Fibroblast of lung (primary cell): ENCODE measurements around the gene SUN5. TPM values are rescaled to one million over a fixed set of nuclear protein-coding genes. Genes with fewer than 3 reads are reported as not detected.

ENCODE experiments used
- DNase-seq, 2 donors: peaks; one replicate each; pipeline versions ENCODE4 v3.0.0 to v3.0.0-alpha.2; 2010; ENCODE audit warnings: low read depth in 2 of 2
- H2AFZ ChIP-seq: 2 replicates; pipeline ENCODE4 v1.5.1; 2012; ENCODE audit warnings: low read length, control low read depth, inconsistent platforms
- H3K27ac ChIP-seq: 2 replicates; pipeline ENCODE4 v1.5.1; 2011; ENCODE audit warnings: low read length, control low read depth; ENCODE audit not compliant: insufficient read depth
- H3K27me3 ChIP-seq: 2 replicates; pipeline ENCODE4 v1.5.1; 2011; ENCODE audit warnings: mild to moderate bottlenecking, low read length; ENCODE audit not compliant: control insufficient read depth, insufficient read depth
- H3K36me3 ChIP-seq: 2 replicates; pipeline ENCODE4 v1.5.1; 2011; ENCODE audit warnings: low read length; ENCODE audit not compliant: control insufficient read depth, insufficient read depth
- H3K4me1 ChIP-seq: 2 replicates; pipeline ENCODE4 v1.5.1; 2011; ENCODE audit warnings: low read length; ENCODE audit not compliant: control insufficient read depth, insufficient read depth; ENCODE audit errors: extremely low read depth
- H3K4me2 ChIP-seq: 2 replicates; pipeline ENCODE4 v1.5.1; 2011; ENCODE audit warnings: low read length, control low read depth; ENCODE audit not compliant: insufficient read depth; ENCODE audit errors: extremely low read depth
- H3K4me3 ChIP-seq, 4 experiments: fragments of 200-600 bp in 1 of 4; sonication (generic) in 1 of 4; replicated peaks in 1 of 4; 2 replicates each; pipeline ENCODE4 v1.5.1; 2011 to 2016; ENCODE audit warnings: low read length in 4 of 4, low read depth in 3 of 4, mild to moderate bottlenecking in 3 of 4, control low read depth in 2 of 4, inconsistent platforms in 1 of 4, mixed read lengths in 1 of 4; ENCODE audit not compliant: insufficient read depth in 1 of 4; ENCODE audit errors: control extremely low read depth in 1 of 4
- H3K79me2 ChIP-seq: 2 replicates; pipeline ENCODE4 v1.5.1; 2012; ENCODE audit warnings: mild to moderate bottlenecking, low read length, inconsistent platforms; ENCODE audit not compliant: control insufficient read depth, insufficient read depth
- H3K9ac ChIP-seq: 2 replicates; pipeline ENCODE4 v1.5.1; 2011; ENCODE audit warnings: mild to moderate bottlenecking, low read length, control low read depth; ENCODE audit not compliant: insufficient read depth
- H3K9me3 ChIP-seq: 2 replicates; pipeline ENCODE4 v1.5.1; 2012; ENCODE audit warnings: low read depth, low read length; ENCODE audit not compliant: control insufficient read depth, insufficient read depth
- H4K20me1 ChIP-seq: 2 replicates; pipeline ENCODE4 v1.5.1; 2011; ENCODE audit warnings: low read length; ENCODE audit not compliant: control insufficient read depth, insufficient read depth; ENCODE audit errors: extremely low read depth
- EZH2 ChIP-seq: IDR thresholded peaks from 2 replicates; pipeline ENCODE4 v1.5.1; 2012; ENCODE audit warnings: low read length, control low read depth, mild to moderate bottlenecking; ENCODE audit errors: missing control alignments
- polyA plus RNA-seq, 2 donors: library from polyadenylated mRNA; depleted of rRNA in 1 of 2; stranded (reverse) in 1 of 2; unstranded in 1 of 2; fragments of >200 nt; gene quantifications; 2 replicates each; pipeline ENCODE4 v1.2.1, GENCODE V29; 2011 to 2012; ENCODE audit warnings: missing spikeins in 1 of 2
- total RNA-seq: library from RNA; depleted of rRNA; stranded (reverse); fragments of >200 nt; gene quantifications from 2 replicates; pipeline ENCODE4 v1.2.1, GENCODE V29; 2014
- TF ChIP-seq, protein P1 (sequence below), 2 donors: IDR thresholded peaks in 1 of 2; conservative IDR thresholded peaks in 1 of 2; 1 replicate in 1 of 2; 2 replicates in 1 of 2; pipeline ENCODE4 v1.5.1; 2011 to 2012; ENCODE audit warnings: low read length in 2 of 2, control low read depth in 1 of 2, inconsistent platforms in 1 of 2, low read depth in 1 of 2, mild to moderate bottlenecking in 1 of 2

Gene SUN5
- total and polyA plus RNA-seq, 2 donors (not counting 1 experiment from before 2014, with no cell fraction given), result not detected

DNA sequence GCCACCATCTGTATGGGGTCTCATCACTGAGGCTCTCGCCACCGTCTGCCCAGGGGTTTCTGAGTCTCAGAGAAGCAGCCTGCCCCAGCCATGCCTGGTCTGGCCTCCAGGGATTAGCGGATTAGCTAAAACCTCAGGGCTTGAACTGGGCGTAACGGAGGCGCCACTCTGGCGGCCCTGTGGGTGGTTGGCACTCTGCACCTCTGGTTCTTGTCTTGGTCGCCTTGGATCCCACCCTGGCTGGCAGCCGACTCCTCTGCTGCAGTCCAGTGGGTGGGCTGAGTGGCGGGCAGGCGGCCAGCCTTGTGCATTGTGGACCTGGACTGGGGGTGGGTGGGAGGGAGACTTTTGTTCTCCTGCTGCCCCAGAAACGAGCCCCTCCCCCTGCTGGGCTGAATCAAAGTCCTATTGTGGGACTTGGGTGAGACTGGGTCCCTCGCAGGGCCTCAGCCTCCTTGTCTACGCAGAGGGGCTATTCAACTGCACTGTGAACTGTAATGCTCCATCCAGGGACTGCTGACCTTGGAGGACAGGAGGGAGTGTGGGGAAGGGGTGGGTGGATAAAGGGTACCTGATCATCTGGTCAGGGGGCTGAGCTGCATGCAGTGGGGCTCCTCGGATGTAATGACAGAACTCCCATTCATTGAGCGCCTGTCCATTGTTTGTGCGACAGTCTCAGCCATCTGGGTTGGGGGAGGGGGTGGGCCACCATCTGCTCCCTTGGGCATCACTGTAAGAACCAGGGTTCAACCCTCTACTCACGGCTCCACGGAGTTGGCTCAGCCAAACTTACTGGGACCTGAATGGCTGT lies 23.9 kb downstream of the SUN5 start:
- no peaks in the 10 kb centered on the region for H3K27me3 ChIP-seq
- H3K27ac ChIP-seq, result no peak overlapping the region
- no peaks in the 10 kb centered on the region for H3K36me3 ChIP-seq
- H2AFZ ChIP-seq, result no peak overlapping the region
- H3K79me2 ChIP-seq, result no peaks in the 10 kb centered on the region
- no peak overlapping the region for H3K4me3 ChIP-seq
- no peaks in the 10 kb centered on the region for H3K4me1 ChIP-seq
- no peaks in the 10 kb centered on the region for H4K20me1 ChIP-seq
- no peak for TF ChIP-seq EZH2
- TF ChIP-seq, protein P1, sequence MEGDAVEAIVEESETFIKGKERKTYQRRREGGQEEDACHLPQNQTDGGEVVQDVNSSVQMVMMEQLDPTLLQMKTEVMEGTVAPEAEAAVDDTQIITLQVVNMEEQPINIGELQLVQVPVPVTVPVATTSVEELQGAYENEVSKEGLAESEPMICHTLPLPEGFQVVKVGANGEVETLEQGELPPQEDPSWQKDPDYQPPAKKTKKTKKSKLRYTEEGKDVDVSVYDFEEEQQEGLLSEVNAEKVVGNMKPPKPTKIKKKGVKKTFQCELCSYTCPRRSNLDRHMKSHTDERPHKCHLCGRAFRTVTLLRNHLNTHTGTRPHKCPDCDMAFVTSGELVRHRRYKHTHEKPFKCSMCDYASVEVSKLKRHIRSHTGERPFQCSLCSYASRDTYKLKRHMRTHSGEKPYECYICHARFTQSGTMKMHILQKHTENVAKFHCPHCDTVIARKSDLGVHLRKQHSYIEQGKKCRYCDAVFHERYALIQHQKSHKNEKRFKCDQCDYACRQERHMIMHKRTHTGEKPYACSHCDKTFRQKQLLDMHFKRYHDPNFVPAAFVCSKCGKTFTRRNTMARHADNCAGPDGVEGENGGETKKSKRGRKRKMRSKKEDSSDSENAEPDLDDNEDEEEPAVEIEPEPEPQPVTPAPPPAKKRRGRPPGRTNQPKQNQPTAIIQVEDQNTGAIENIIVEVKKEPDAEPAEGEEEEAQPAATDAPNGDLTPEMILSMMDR (conservative IDR thresholded peaks at IDR 0.05 in 1 of 2, IDR thresholded peaks at IDR 0.05 in 1 of 2; ENCODE audit: low read depth in 1 of 2, low read length in 2 of 2), result no peak
- peak in 1 of 2 donors; percentile 4 for DNase-seq
- no peak overlapping the region for H3K9ac ChIP-seq
- H3K9me3 ChIP-seq, result no peaks in the 10 kb centered on the region
- no peak overlapping the region for H3K4me2 ChIP-seq

DNA sequence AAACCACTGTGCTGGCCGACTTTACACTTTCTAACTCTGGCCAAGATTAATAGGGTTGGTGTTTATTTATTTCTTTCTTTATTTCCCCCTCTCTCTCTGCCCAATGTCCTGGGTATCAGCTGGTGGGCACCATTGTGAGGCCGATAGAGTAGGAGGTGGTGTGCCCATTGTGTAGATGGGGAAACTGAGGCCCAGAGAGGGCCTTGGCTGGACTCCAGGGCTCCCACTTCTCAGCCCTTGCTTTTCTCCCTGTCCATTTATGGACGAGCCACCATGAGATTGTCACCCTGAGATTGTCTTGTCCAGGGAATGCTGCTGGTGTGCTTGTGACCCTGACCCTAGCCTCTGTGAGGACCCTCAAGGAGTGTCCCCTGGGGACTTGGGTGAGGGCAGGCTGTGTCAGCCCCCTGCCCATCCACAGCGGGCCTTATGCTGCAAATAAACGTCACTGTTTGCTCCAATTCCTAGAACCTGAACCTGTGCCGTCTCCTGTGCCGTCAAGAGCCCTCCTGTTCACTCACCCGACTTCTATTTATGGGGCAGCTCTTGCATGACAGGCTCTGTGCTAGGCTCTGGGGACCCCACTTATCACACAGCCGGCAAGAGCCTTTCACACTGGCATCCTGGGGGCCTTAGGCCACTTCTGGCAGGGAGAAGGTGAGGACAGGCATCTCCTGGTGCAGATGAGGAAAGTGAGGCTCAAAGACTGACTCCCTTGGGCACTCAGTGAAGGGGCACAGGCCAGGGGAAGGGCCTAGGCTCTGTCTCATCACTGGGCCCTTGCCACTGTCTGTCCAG lies 24.8 kb downstream of the SUN5 start:
- H3K4me2 ChIP-seq, result no peak overlapping the region
- H3K36me3 ChIP-seq, result no peaks in the 10 kb centered on the region
- DNase-seq, result no peak
- H3K79me2 ChIP-seq, result no peaks in the 10 kb centered on the region
- H3K4me3 ChIP-seq, result no peak overlapping the region
- no peaks in the 10 kb centered on the region for H3K4me1 ChIP-seq
- H4K20me1 ChIP-seq, result no peaks in the 10 kb centered on the region
- no peak overlapping the region for H2AFZ ChIP-seq
- H3K27ac ChIP-seq, result no peak overlapping the region
- H3K9me3 ChIP-seq, result no peaks in the 10 kb centered on the region
- no peaks in the 10 kb centered on the region for H3K27me3 ChIP-seq
- TF ChIP-seq EZH2, result no peak
- TF ChIP-seq, protein P1 (conservative IDR thresholded peaks at IDR 0.05 in 1 of 2, IDR thresholded peaks at IDR 0.05 in 1 of 2; ENCODE audit: low read depth in 1 of 2, low read length in 2 of 2), result no peak
- H3K9ac ChIP-seq, result no peak overlapping the region

DNA sequence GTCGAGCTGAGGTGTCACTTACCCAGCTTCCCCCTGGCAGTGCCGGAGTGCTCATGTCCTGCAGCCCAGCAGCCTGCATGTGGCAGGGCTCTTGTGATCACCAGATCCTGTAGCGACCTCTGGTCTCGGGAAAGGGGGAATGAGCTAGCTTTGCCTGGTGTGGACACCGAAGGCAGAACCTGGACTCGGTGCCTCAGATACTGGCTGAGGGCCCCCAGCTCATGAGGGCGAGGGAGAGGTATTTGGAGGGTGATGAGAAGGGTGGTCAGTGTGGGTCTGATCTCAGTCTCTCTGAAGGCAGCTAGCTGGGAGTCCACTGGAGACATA lies 26.3 kb downstream of the SUN5 start:
- no peak overlapping the region for H2AFZ ChIP-seq
- no peaks in the 10 kb centered on the region for H3K36me3 ChIP-seq
- no peaks in the 10 kb centered on the region for H3K79me2 ChIP-seq
- H3K4me3 ChIP-seq, result no peak overlapping the region
- H3K4me1 ChIP-seq, result no peaks in the 10 kb centered on the region
- H3K4me2 ChIP-seq, result no peak overlapping the region
- H4K20me1 ChIP-seq, result no peaks in the 10 kb centered on the region
- TF ChIP-seq, protein P1 (conservative IDR thresholded peaks at IDR 0.05 in 1 of 2, IDR thresholded peaks at IDR 0.05 in 1 of 2; ENCODE audit: low read depth in 1 of 2, low read length in 2 of 2), result no peak
- no peak for TF ChIP-seq EZH2
- no peaks in the 10 kb centered on the region for H3K9me3 ChIP-seq
- H3K9ac ChIP-seq, result no peak overlapping the region
- no peak overlapping the region for H3K27ac ChIP-seq
- H3K27me3 ChIP-seq, result no peaks in the 10 kb centered on the region
- DNase-seq, result no peak
